ENCODE results near the gene LYST. TPM values are rescaled to one million over a fixed set of nuclear protein-coding genes. Genes with fewer than 3 reads are reported as not detected.

LYST gene
- total RNA-seq, 2 donors from 2014 or later = 21.9 to 41.7 TPM

- no peaks in the 10 kb centered on the region for H3K36me3 ChIP-seq
- H3K27ac ChIP-seq = no peak overlapping the region
- TF ChIP-seq POLR2AphosphoS5 (IDR thresholded peaks at IDR 0.05) = no peak
- no peak for TF ChIP-seq CTCF (IDR thresholded peaks at IDR 0.05)
- no peak for TF ChIP-seq POLR2A (IDR thresholded peaks at IDR 0.05)
- H3K27me3 ChIP-seq (replicated peaks; ENCODE audit: insufficient read depth) = no peaks in the 10 kb centered on the region
- H3K4me3 ChIP-seq = no peak overlapping the region
- DNase-seq (ENCODE audit: low spot score) = no peak
- H3K9me3 ChIP-seq = no peaks in the 10 kb centered on the region
- intact Hi-C loops (cut with DNase I) = no loop called here
- WGBS = 97% methylated on average over 8 of the region's 8 CpGs
- no peaks in the 10 kb centered on the region for H3K4me1 ChIP-seq (replicated peaks)
Measured at GRCh38 chr1:235670157-235670776, 196.4 kb downstream of the LYST start.

- Histone ChIP-seq H3K36me3 (no peaks in the 10 kb centered on the region), H3K9me3 (no peaks in the 10 kb centered on the region), H3K4me1 (replicated peaks) (no peaks in the 10 kb centered on the region), H3K27me3 (replicated peaks; ENCODE audit: insufficient read depth) (no peaks in the 10 kb centered on the region), H3K27ac (no peak overlapping the region), H3K4me3 (no peak overlapping the region)
- WGBS = 93% methylated on average over 3 of the region's 3 CpGs
- intact Hi-C loops (cut with DNase I) = no loop called here
- TF ChIP-seq CTCF (IDR thresholded peaks at IDR 0.05) = no peak
- TF ChIP-seq POLR2A (IDR thresholded peaks at IDR 0.05) = no peak
- no peak for DNase-seq (ENCODE audit: low spot score)
Measured at GRCh38 chr1:235669277-235669676, 197.4 kb downstream of the LYST start.

GRCh38 chr1:235663628-235664027 lies 203.1 kb downstream of the LYST start:
- H3K36me3 ChIP-seq = no peaks in the 10 kb centered on the region
- TF ChIP-seq POLR2AphosphoS5 (IDR thresholded peaks at IDR 0.05) = no peak
- TF ChIP-seq CTCF (IDR thresholded peaks at IDR 0.05) = no peak
- TF ChIP-seq POLR2A (IDR thresholded peaks at IDR 0.05) = no peak
- WGBS = 92% methylated on average over 4 of the region's 4 CpGs
- no peak for DNase-seq (ENCODE audit: low spot score)
- H3K4me1 ChIP-seq (replicated peaks) = no peaks in the 10 kb centered on the region
- H3K4me3 ChIP-seq = no peak overlapping the region
- no peaks in the 10 kb centered on the region for H3K9me3 ChIP-seq
- no peak overlapping the region for H3K27ac ChIP-seq
- no peaks in the 10 kb centered on the region for H3K27me3 ChIP-seq (replicated peaks; ENCODE audit: insufficient read depth)
- intact Hi-C loops (cut with DNase I) = no loop called here

- Histone ChIP-seq H3K27me3 (replicated peaks; ENCODE audit: insufficient read depth) (no peaks in the 10 kb centered on the region), H3K36me3 (no peaks in the 10 kb centered on the region)
- 62% methylated on average over 2 of the region's 2 CpGs for whole genome bisulfite sequencing
Measured at GRCh38 chr1:235661568-235661967, 205.1 kb downstream of the LYST start.

More at GRCh38 chr1:235661568-235661967, 205.1 kb downstream of the LYST start:
- no peak for TF ChIP-seq POLR2AphosphoS5 (IDR thresholded peaks at IDR 0.05)
- no peak for TF ChIP-seq POLR2A (IDR thresholded peaks at IDR 0.05)
- TF ChIP-seq CTCF (IDR thresholded peaks at IDR 0.05) = no peak
- DNase-seq (ENCODE audit: low spot score) = no peak
- Histone ChIP-seq H3K4me1 (replicated peaks) (no peaks in the 10 kb centered on the region), H3K4me3 (no peak overlapping the region), H3K9me3 (no peaks in the 10 kb centered on the region), H3K27ac (no peak overlapping the region)
- intact Hi-C loops (cut with DNase I) = no loop called here

Measured in prostate gland (tissue), 2 donors.